ENCODE measurements around the gene SFMBT1.

DNA sequence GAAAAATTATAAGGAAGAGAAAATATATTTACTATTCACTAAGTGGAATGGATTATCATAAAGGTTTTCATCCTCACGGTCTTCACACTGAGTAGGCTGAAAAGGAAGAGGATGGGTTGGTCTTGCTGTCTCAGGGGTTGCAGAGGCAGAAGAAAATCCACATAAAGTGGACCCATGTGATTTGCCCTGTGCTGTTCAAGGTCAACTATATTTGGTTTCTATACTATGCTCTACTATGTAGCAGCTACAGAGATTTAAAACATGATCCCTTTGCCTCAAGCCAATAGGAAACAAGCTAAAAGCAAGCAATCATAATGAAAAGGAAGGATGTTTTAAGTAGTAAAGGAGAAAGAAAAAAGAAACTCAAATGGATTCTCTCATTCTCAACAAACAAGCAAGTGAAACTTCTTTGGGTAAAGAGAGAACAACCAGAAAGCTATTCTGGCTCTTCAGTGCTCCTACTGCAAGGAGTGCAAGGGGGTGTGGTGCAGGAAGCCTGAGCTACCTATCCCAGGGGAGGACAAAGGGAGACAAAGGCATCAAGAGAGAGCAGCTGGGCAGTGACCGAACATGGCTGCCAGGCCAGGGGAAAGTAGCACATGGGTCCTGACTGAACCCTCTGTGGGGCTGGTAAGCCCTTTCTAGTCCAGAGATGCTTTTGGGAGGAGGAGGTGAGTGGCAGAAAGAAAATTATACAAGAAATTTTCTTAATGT, 35.9 kb downstream of the SFMBT1 start:
- TF ChIP-seq, protein P1, sequence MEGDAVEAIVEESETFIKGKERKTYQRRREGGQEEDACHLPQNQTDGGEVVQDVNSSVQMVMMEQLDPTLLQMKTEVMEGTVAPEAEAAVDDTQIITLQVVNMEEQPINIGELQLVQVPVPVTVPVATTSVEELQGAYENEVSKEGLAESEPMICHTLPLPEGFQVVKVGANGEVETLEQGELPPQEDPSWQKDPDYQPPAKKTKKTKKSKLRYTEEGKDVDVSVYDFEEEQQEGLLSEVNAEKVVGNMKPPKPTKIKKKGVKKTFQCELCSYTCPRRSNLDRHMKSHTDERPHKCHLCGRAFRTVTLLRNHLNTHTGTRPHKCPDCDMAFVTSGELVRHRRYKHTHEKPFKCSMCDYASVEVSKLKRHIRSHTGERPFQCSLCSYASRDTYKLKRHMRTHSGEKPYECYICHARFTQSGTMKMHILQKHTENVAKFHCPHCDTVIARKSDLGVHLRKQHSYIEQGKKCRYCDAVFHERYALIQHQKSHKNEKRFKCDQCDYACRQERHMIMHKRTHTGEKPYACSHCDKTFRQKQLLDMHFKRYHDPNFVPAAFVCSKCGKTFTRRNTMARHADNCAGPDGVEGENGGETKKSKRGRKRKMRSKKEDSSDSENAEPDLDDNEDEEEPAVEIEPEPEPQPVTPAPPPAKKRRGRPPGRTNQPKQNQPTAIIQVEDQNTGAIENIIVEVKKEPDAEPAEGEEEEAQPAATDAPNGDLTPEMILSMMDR (conservative IDR thresholded peaks at IDR 0.05; ENCODE audit: low read depth, low read length), result no peak
- TF ChIP-seq EZH2 (IDR thresholded peaks at IDR 0.05; ENCODE audit: borderline replicate concordance, low read depth, low read length, poor library complexity, severe bottlenecking), result no peak
